Measurements from ENCODE around the gene TGFBR1. TPM values are rescaled to one million over a fixed set of nuclear protein-coding genes. Genes with fewer than 3 reads are reported as not detected.

Gene TGFBR1
- total RNA-seq, 6 donors from 2014 or later = 13.6 to 63.1 (median 37.9) TPM

- H3K4me1 ChIP-seq = peaks cover 0 to 20% (median 14%) of the 10 kb centered on the region in 4 donors
- 61 to 62% methylated on average over 7 of the region's 7 CpGs for WGBS, 2 donors
- TF ChIP-seq POLR2AphosphoS5 (IDR thresholded peaks at IDR 0.05) (peak in 1 of 2 donors; percentile 7), CTCF (IDR thresholded peaks at IDR 0.05) (no peak), POLR2A (IDR thresholded peaks at IDR 0.05) (no peak)
- H3K27me3 ChIP-seq = no peaks in the 10 kb centered on the region
- DNase-seq (peak in 1 of 2 donors; percentile 74), ATAC-seq (ENCODE audit: low FRiP score in 2 of 2) (peak; percentile 39 to 70)
- peak overlapping the region; percentile 67 to 78 (median 73) for H3K27ac ChIP-seq
- no peaks in the 10 kb centered on the region for H3K36me3 ChIP-seq
- H3K4me3 ChIP-seq = no peak overlapping the region
- no peaks in the 10 kb centered on the region for H3K9me3 ChIP-seq
These were observed 47.0 kb upstream of the TGFBR1 start for GRCh38 chr9:99057665-99058625.

- peak in 1 of 2 donors; percentile 69 for DNase-seq
- H3K4me1 ChIP-seq = peaks cover 0 to 20% (median 14%) of the 10 kb centered on the region in 4 donors
- ATAC-seq (ENCODE audit: low FRiP score in 2 of 2) = peak; percentile 89 to 90
- no peaks in the 10 kb centered on the region for H3K27me3 ChIP-seq
- H3K4me3 ChIP-seq = no peak overlapping the region
- TF ChIP-seq POLR2A (IDR thresholded peaks at IDR 0.05) = peak in 1 of 4 donors; percentile 30
- TF ChIP-seq EP300 (IDR thresholded peaks at IDR 0.05) = no peak
- H3K27ac ChIP-seq = peak overlapping the region; percentile 57 to 78 (median 73)
- WGBS, 2 donors = 58 to 79% methylated on average over 8 of the region's 8 CpGs
- H3K36me3 ChIP-seq = no peaks in the 10 kb centered on the region
- H3K9me3 ChIP-seq = no peaks in the 10 kb centered on the region
These were observed 45.7 kb upstream of the TGFBR1 start for GRCh38 chr9:99058964-99059921.

- TF ChIP-seq EP300 (IDR thresholded peaks at IDR 0.05) = no peak
- TF ChIP-seq POLR2AphosphoS5 (IDR thresholded peaks at IDR 0.05) = no peak
- TF ChIP-seq CTCF (IDR thresholded peaks at IDR 0.05) = no peak
- no peak for TF ChIP-seq POLR2A (IDR thresholded peaks at IDR 0.05)
- 77 to 81% methylated on average over 2 of the region's 2 CpGs for WGBS, 2 donors
- H3K27ac ChIP-seq = peak overlapping the region in 2 of 4 donors; percentile 78
These were observed 44.3 kb upstream of the TGFBR1 start for GRCh38 chr9:99060621-99061020.

GRCh38 chr9:99062549-99062948, 42.4 kb upstream of the TGFBR1 start:
- no peaks in the 10 kb centered on the region for H3K9me3 ChIP-seq
- H3K4me1 ChIP-seq = peaks cover 0 to 18% (median 9%) of the 10 kb centered on the region in 4 donors
- DNase-seq = no peak
- H3K27me3 ChIP-seq = no peaks in the 10 kb centered on the region
- 94 to 100% methylated on average over 1 of the region's 1 CpG for WGBS, 2 donors
- no peak overlapping the region for H3K27ac ChIP-seq
- no peaks in the 10 kb centered on the region for H3K36me3 ChIP-seq
- TF ChIP-seq POLR2AphosphoS5 (IDR thresholded peaks at IDR 0.05) (no peak), POLR2A (IDR thresholded peaks at IDR 0.05) (no peak), CTCF (IDR thresholded peaks at IDR 0.05) (no peak), EP300 (IDR thresholded peaks at IDR 0.05) (no peak)
- ATAC-seq (ENCODE audit: low FRiP score in 2 of 2) = no peak
- H3K4me3 ChIP-seq = no peak overlapping the region

More at GRCh38 chr9:99060621-99061020, 44.3 kb upstream of the TGFBR1 start:
- Histone ChIP-seq H3K36me3 (no peaks in the 10 kb centered on the region), H3K27me3 (no peaks in the 10 kb centered on the region), H3K9me3 (no peaks in the 10 kb centered on the region), H3K4me1 (peaks cover 0 to 20% (median 14%) of the 10 kb centered on the region in 4 donors), H3K4me3 (no peak overlapping the region)
- DNase-seq = no peak
- ATAC-seq (ENCODE audit: low FRiP score in 2 of 2) = no peak
